CD4-positive, alpha-beta memory T cell (primary cell): ENCODE measurements around the gene CALN1. TPM values are rescaled to one million over a fixed set of nuclear protein-coding genes. Genes with fewer than 3 reads are reported as not detected.

Experiments
- CTCF ChIA-PET: fragments of 350-600 bp; sonication (Branson Sonifier 250); formaldehyde crosslinking; loops from one replicate; lab custom pipeline; 2021; ENCODE audit warnings: inconsistent platforms; ENCODE audit not compliant: partially characterized antibody; lab: Charles Lee
- POLR2A ChIA-PET: fragments of 350-600 bp; sonication (Branson Sonifier 250); formaldehyde crosslinking; loops from one replicate; lab custom pipeline; 2021; ENCODE audit not compliant: partially characterized antibody; lab: Charles Lee
- DNase-seq, 5 donors: peaks; one replicate each; pipeline versions ENCODE4 v3.0.0 to v3.0.0-alpha.2; 2020 to 2022; ENCODE audit warnings: mixed read lengths in 1 of 5
- H3K27ac ChIP-seq: one replicate; pipeline ENCODE4 v1.7.0; 2013; ENCODE audit warnings: low read depth, low read length
- H3K27me3 ChIP-seq: 2 replicates; pipeline ENCODE4 v1.7.0; 2013; ENCODE audit warnings: mild to moderate bottlenecking, low read length, moderate library complexity; ENCODE audit not compliant: insufficient read depth
- H3K36me3 ChIP-seq: 2 replicates; pipeline ENCODE4 v1.7.0; 2013; ENCODE audit warnings: mild to moderate bottlenecking, low read length, moderate library complexity; ENCODE audit not compliant: insufficient read depth
- H3K4me1 ChIP-seq: 2 replicates; pipeline ENCODE4 v1.7.0; 2013; ENCODE audit warnings: mild to moderate bottlenecking, low read length, moderate library complexity; ENCODE audit not compliant: insufficient read depth
- H3K4me3 ChIP-seq, 2 donors: one replicate each; pipeline ENCODE4 v1.7.0; 2013; ENCODE audit warnings: low read length in 2 of 2, mild to moderate bottlenecking in 1 of 2
- H3K9me3 ChIP-seq, 2 donors: one replicate each; pipeline ENCODE4 v1.7.0; 2013; ENCODE audit warnings: low read length in 2 of 2, control low read depth in 1 of 2; ENCODE audit not compliant: control insufficient read depth in 1 of 2
- H3K27ac Mint-ChIP-seq, 7 donors: one replicate each; pipeline ENCODE4 v1.8.0; 2020 to 2021; ENCODE audit warnings: mixed read lengths in 7 of 7, mild to moderate bottlenecking in 6 of 7, inconsistent platforms in 3 of 7, moderate library complexity in 3 of 7
- H3K27me3 Mint-ChIP-seq, 2 donors: one replicate each; pipeline ENCODE4 v1.8.0; 2020 to 2021; ENCODE audit warnings: mixed read lengths in 2 of 2
- H3K36me3 Mint-ChIP-seq, 2 donors: one replicate each; pipeline ENCODE4 v1.8.0; 2020 to 2021; ENCODE audit warnings: mixed read lengths in 2 of 2, inconsistent platforms in 1 of 2, mild to moderate bottlenecking in 1 of 2
- H3K4me1 Mint-ChIP-seq, 4 donors: one replicate each; pipeline ENCODE4 v1.8.0; 2020 to 2021; ENCODE audit warnings: mixed read lengths in 4 of 4, mild to moderate bottlenecking in 1 of 4
- H3K4me3 Mint-ChIP-seq, 8 donors: one replicate each; pipeline ENCODE4 v1.8.0; 2020 to 2021; ENCODE audit warnings: mixed read lengths in 8 of 8, mild to moderate bottlenecking in 7 of 8, moderate library complexity in 6 of 8, inconsistent platforms in 3 of 8
- H3K9me3 Mint-ChIP-seq, 8 donors: one replicate each; pipeline ENCODE4 v1.8.0; 2020 to 2021; ENCODE audit warnings: mixed read lengths in 8 of 8, mild to moderate bottlenecking in 5 of 8, inconsistent platforms in 3 of 8, moderate library complexity in 1 of 8
- intact Hi-C: fragments of 100-400 bp; cut with micrococcal nuclease; formaldehyde crosslinking; loops from one replicate; pipeline ENCODE4 v1.15.1; 2023
- polyA plus RNA-seq, 2 donors: library from polyadenylated mRNA; unstranded; fragments of 300-500 nt; fragmentation: Illumina TruSeq; gene quantifications; one replicate each; pipeline ENCODE4 v1.2.3, GENCODE V29; 2021
- total RNA-seq, 2 experiments: library from RNA; stranded (reverse); gene quantifications; one replicate each; pipeline ENCODE4 v1.2.3, GENCODE V29; 2021

CALN1 gene
- total and polyA plus RNA-seq, 4 experiments from 2014 or later = not detected

- Mint-ChIP-seq H3K27me3 (no peaks in the 10 kb centered on the region), H3K9me3 (peaks cover 0 to 37% (median 14%) of the 10 kb centered on the region in 8 donors), H3K36me3 (no peaks in the 10 kb centered on the region), H3K4me3 (no peak overlapping the region), H3K4me1 (no peaks in the 10 kb centered on the region), H3K27ac (no peak overlapping the region)
- intact Hi-C loops = no loop called here
- CTCF ChIA-PET = no interaction called here
- Histone ChIP-seq H3K27ac (no peak overlapping the region), H3K36me3 (no peaks in the 10 kb centered on the region), H3K4me3 (no peak overlapping the region), H3K4me1 (no peaks in the 10 kb centered on the region), H3K9me3 (no peaks in the 10 kb centered on the region), H3K27me3 (no peaks in the 10 kb centered on the region)
- POLR2A ChIA-PET = no interaction called here
- DNase-seq = no peak
Measured at GRCh38 chr7:72268090-72268489, 144.0 kb downstream of the CALN1 start.

DNA sequence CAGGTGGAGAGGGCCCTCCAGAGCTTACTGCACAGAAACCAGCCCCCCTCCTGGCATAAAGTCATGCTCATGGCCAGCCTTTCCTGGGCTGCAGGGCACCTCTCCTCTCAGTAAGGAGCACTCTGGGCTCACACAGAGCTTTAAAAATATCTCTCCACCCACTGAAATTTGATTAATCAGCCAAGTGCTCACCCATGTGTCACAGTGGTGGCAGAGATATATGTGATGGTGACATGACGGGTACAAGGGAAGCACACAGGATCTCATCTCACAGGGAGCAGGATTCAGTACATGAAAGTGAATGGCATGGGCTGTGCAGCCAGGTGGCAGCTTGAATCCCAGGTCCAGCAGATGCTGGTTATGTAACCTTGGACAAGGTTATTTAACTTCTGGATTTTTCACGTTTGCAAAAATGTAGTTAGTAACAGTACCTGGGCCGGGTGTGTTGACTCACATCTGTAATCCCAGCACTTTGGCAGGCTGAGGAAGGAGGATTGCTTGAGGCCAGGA lies 144.8 kb downstream of the CALN1 start:
- no peaks in the 10 kb centered on the region for H3K9me3 ChIP-seq
- intact Hi-C loops = no loop called here
- POLR2A ChIA-PET = no interaction called here
- no peak overlapping the region for H3K27ac ChIP-seq
- DNase-seq = no peak
- H3K4me1 ChIP-seq = no peaks in the 10 kb centered on the region
- CTCF ChIA-PET = no interaction called here
- H3K36me3 Mint-ChIP-seq = no peaks in the 10 kb centered on the region
- peaks cover 0 to 32% (median 13%) of the 10 kb centered on the region in 8 donors for H3K9me3 Mint-ChIP-seq
- H3K4me1 Mint-ChIP-seq = no peaks in the 10 kb centered on the region
- H3K36me3 ChIP-seq = no peaks in the 10 kb centered on the region
- no peaks in the 10 kb centered on the region for H3K27me3 Mint-ChIP-seq
- H3K4me3 Mint-ChIP-seq = no peak overlapping the region
- H3K27ac Mint-ChIP-seq = no peak overlapping the region
- no peaks in the 10 kb centered on the region for H3K27me3 ChIP-seq
- H3K4me3 ChIP-seq = no peak overlapping the region

GRCh38 chr7:72266771-72267170 lies 145.4 kb downstream of the CALN1 start:
- H3K27me3 Mint-ChIP-seq = no peaks in the 10 kb centered on the region
- no peak overlapping the region for H3K27ac Mint-ChIP-seq
- H3K36me3 Mint-ChIP-seq = no peaks in the 10 kb centered on the region
- POLR2A ChIA-PET = no interaction called here
- no peaks in the 10 kb centered on the region for H3K4me1 Mint-ChIP-seq
- Histone ChIP-seq H3K9me3 (no peaks in the 10 kb centered on the region), H3K27me3 (no peaks in the 10 kb centered on the region), H3K27ac (no peak overlapping the region), H3K4me1 (no peaks in the 10 kb centered on the region), H3K4me3 (no peak overlapping the region), H3K36me3 (no peaks in the 10 kb centered on the region)
- CTCF ChIA-PET = no interaction called here
- H3K9me3 Mint-ChIP-seq = peaks cover 0 to 32% (median 13%) of the 10 kb centered on the region in 8 donors
- intact Hi-C loops = no loop called here
- DNase-seq = no peak
- H3K4me3 Mint-ChIP-seq = no peak overlapping the region

DNA sequence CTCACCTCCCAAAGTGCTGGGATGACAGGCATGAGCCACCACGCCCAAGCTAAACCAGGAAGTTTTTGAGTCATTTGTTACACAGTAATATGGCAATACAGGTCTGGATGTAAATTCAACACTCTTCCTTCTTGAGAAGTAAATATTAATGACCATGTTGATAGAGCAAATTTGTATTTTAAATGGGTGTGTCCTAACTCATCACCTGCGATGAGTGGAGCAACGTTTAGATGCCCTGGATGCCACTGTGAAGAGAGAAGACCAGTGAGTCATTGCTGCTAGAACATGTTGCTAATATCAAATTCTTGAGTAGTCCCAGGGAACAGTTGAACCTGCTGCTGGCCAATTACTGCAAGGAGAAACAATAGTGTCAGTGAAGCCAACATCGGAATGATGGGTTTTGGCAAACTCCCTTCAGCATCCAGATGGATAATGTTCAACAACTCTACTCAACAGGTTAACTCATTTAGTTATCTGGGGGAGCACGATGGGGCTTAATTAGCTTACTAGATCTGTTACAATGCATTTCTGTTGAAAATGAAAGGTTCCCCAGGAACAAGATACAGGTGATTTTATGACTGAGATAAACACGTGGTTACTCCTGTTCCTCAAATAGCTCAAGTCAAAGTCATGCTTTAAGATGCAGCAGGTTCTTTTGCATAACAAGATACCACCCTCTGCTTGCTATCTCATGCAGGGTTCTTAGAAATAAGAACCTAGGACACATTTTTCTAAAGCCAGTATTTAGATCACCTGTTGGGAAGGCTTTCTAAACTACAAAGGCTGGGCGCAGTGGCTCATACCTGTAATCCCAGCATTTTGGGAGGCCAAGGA lies 146.8 kb downstream of the CALN1 start:
- Histone ChIP-seq H3K4me3 (no peak overlapping the region), H3K27ac (no peak overlapping the region), H3K9me3 (no peaks in the 10 kb centered on the region), H3K4me1 (no peaks in the 10 kb centered on the region), H3K27me3 (no peaks in the 10 kb centered on the region), H3K36me3 (no peaks in the 10 kb centered on the region)
- no peak for DNase-seq
- intact Hi-C loops = no loop called here
- Mint-ChIP-seq H3K9me3 (peaks cover 0 to 21% (median 12%) of the 10 kb centered on the region in 8 donors), H3K4me3 (no peak overlapping the region), H3K27ac (no peak overlapping the region), H3K27me3 (no peaks in the 10 kb centered on the region), H3K4me1 (no peaks in the 10 kb centered on the region), H3K36me3 (no peaks in the 10 kb centered on the region)
- CTCF ChIA-PET = no interaction called here
- POLR2A ChIA-PET = no interaction called here

GRCh38 chr7:72260406-72260805 lies 151.7 kb downstream of the CALN1 start:
- Histone ChIP-seq H3K27me3 (no peaks in the 10 kb centered on the region), H3K36me3 (no peaks in the 10 kb centered on the region), H3K4me3 (no peak overlapping the region), H3K4me1 (no peaks in the 10 kb centered on the region), H3K9me3 (no peaks in the 10 kb centered on the region), H3K27ac (no peak overlapping the region)
- Mint-ChIP-seq H3K27ac (no peak overlapping the region), H3K9me3 (peaks cover 0 to 26% (median 3%) of the 10 kb centered on the region in 8 donors), H3K4me3 (no peak overlapping the region), H3K4me1 (no peaks in the 10 kb centered on the region), H3K27me3 (no peaks in the 10 kb centered on the region), H3K36me3 (no peaks in the 10 kb centered on the region)
- ChIA-PET POLR2A (no interaction called here), CTCF (no interaction called here)
- no peak for DNase-seq
- intact Hi-C loops = no loop called here

DNA sequence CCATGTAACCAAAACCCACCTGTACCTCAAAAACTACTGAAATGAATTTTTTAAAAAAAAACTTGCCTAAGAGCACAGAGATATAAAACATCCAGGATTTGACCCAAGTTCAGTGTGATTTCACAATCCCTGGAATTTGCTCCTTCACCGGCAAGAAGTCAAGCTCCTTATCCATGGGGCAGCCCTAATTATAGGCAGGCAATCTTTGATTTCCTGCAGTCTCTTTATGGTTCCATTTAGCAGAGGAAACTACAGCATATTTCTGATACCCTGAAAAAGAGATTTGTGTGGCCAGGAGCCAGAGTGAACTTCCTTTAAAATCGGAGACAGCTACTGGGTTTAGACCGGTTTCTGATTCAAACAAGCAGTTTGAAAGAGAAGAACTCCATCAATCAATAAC lies 154.1 kb downstream of the CALN1 start:
- Mint-ChIP-seq H3K4me1 (no peaks in the 10 kb centered on the region), H3K27ac (no peak overlapping the region), H3K9me3 (peaks cover 0 to 21% (median 1%) of the 10 kb centered on the region in 8 donors), H3K4me3 (no peak overlapping the region), H3K27me3 (no peaks in the 10 kb centered on the region), H3K36me3 (no peaks in the 10 kb centered on the region)
- no peaks in the 10 kb centered on the region for H3K9me3 ChIP-seq
- no peak for DNase-seq
- no peak overlapping the region for H3K27ac ChIP-seq
- intact Hi-C loops = no loop called here
- no peaks in the 10 kb centered on the region for H3K4me1 ChIP-seq
- ChIA-PET POLR2A (no interaction called here), CTCF (no interaction called here)
- H3K36me3 ChIP-seq = no peaks in the 10 kb centered on the region
- no peaks in the 10 kb centered on the region for H3K27me3 ChIP-seq
- no peak overlapping the region for H3K4me3 ChIP-seq

DNA sequence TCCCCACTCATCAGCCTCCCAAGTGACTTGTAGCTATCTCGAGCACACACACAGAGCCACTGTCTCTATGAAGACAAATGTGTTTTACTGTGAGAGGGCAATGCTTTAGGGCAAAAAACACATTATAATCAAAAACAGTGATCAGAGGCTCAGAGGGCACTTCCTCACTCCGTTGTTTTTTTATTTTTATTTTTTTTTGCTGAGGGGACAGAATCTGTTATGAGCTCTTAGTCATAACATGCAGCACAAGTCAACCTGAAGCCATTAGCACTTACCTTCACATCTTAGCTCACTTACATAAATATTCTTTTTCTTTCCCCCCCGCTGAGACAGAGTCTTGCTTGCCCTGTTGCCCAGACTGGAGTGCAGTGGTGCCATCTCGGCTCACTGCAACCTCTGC lies 157.7 kb downstream of the CALN1 start:
- Mint-ChIP-seq H3K4me1 (no peaks in the 10 kb centered on the region), H3K27me3 (no peaks in the 10 kb centered on the region), H3K4me3 (no peak overlapping the region), H3K27ac (no peak overlapping the region), H3K36me3 (peaks cover 0 to 2% of the 10 kb centered on the region in 2 donors), H3K9me3 (peaks cover 0 to 30% (median 6%) of the 10 kb centered on the region in 8 donors)
- ChIA-PET POLR2A (no interaction called here), CTCF (no interaction called here)
- Histone ChIP-seq H3K27me3 (no peaks in the 10 kb centered on the region), H3K4me3 (no peak overlapping the region), H3K4me1 (no peaks in the 10 kb centered on the region), H3K27ac (no peak overlapping the region), H3K9me3 (no peaks in the 10 kb centered on the region), H3K36me3 (no peaks in the 10 kb centered on the region)
- DNase-seq = no peak
- intact Hi-C loops = no loop called here
